Tibial artery (tissue), 4 donors: ENCODE results near the gene PDLIM7.

Experiments used
- DNase-seq, 2 donors: peaks; one replicate each; pipeline ENCODE4 v3.0.0-alpha.2; 2019
- H3K27ac ChIP-seq, 2 donors: fragments of 200-600 bp; sonication (generic) in 1 of 2; 1 replicate in 1 of 2; 2 replicates in 1 of 2; pipeline ENCODE4 v1.5.1; 2018 to 2019; ENCODE audit warnings: mild to moderate bottlenecking in 1 of 2
- H3K27me3 ChIP-seq, 2 donors: fragments of 200-600 bp; sonication (generic) in 1 of 2; one replicate each; pipeline versions ENCODE4 v1.5.1 to v1.6.0; 2016 to 2019
- H3K36me3 ChIP-seq, 3 donors: fragments of 200-600 bp; sonication (generic) in 2 of 3; one replicate each; pipeline ENCODE4 v1.5.1; 2016 to 2019; ENCODE audit warnings: mild to moderate bottlenecking in 2 of 3
- H3K4me1 ChIP-seq, 4 donors: fragments of 200-600 bp; sonication (generic) in 2 of 4; 1 replicate in 3 of 4; 2 replicates in 1 of 4; pipeline ENCODE4 v1.5.1; 2016 to 2019
- H3K4me3 ChIP-seq, 2 donors: fragments of 200-600 bp; sonication (generic) in 1 of 2; 1 replicate in 1 of 2; 2 replicates in 1 of 2; pipeline ENCODE4 v1.5.1; 2018 to 2019; ENCODE audit warnings: mild to moderate bottlenecking in 2 of 2
- H3K9me3 ChIP-seq, 3 donors: fragments of 200-600 bp; sonication (generic) in 1 of 3; one replicate each; pipeline ENCODE4 v1.5.1; 2016 to 2019
- intact Hi-C: fragments of 100-400 bp; cut with DNase I; formaldehyde crosslinking; loops from one replicate; pipeline ENCODE4 v1.15.0; 2023; ENCODE audit warnings: low total_unique reads
- TF ChIP-seq, protein P1 (sequence below), 2 experiments: fragments of 200-600 bp in 1 of 2; fragments of 450-650 bp in 1 of 2; IDR thresholded peaks; one replicate each; pipeline ENCODE4 v1.5.1; 2017 to 2019; ENCODE audit warnings: antibody characterized with exemption in 2 of 2, mild to moderate bottlenecking in 1 of 2, moderate library complexity in 1 of 2

The PDLIM7 gene

GRCh38 chr5:177484902-177485549 is 12.4 kb downstream of the PDLIM7 start:
- H3K27ac ChIP-seq = peak overlapping the region; percentile 67 to 100
- H3K36me3 ChIP-seq = peaks cover 69 to 89% (median 74%) of the 10 kb centered on the region in 3 donors

DNA sequence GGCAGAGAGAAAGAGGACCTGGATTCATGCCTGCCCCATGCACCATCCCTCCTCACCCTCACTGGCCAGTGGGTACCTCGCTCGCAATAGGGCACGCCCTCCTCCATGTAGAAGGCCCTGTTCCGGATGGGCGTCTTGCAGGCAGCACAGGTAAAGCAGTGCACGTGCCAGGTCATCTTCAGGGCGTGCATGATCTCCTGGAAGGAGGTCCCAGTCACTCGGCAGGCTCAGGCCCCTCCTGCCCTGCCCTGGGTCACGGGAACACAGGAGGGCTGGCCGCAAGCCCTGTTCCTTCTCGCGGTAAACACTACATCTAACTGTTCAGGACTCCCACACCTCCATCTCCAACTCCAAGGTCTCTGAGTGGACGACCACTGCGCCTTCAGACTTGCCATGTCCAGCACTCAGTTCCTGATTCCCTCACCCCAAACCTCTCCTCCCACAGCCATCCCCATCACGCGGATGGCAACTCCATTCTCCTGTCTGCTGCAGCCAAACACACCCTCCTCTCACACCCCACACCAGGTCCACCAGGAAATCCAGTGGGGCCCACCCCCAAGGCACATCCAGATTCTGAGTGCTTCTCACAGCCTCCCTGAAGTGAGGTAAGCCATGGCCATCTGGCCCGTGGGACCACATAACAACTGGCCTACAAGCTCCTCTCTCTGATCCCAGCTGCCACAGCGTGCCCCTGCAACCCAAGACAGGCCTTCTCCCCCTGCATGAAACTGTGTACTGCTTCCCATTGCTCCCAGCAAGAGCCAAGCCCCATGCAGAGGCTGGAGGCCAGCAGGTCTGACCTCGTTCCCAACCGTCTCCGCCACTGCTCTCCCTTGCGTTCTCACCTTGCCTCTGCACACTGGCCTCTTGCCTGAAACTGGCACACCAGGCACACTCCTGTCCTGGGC is 13.2 kb downstream of the PDLIM7 start:
- intact Hi-C loops = no loop called here
- Histone ChIP-seq H3K36me3 (peaks cover 62 to 81% (median 68%) of the 10 kb centered on the region in 3 donors), H3K4me1 (peaks cover 0 to 64% (median 42%) of the 10 kb centered on the region in 4 donors), H3K27me3 (no peaks in the 10 kb centered on the region), H3K27ac (peak overlapping the region; percentile 67 to 100), H3K9me3 (no peaks in the 10 kb centered on the region), H3K4me3 (no peak overlapping the region)
- no peak for DNase-seq
- TF ChIP-seq, protein P1, sequence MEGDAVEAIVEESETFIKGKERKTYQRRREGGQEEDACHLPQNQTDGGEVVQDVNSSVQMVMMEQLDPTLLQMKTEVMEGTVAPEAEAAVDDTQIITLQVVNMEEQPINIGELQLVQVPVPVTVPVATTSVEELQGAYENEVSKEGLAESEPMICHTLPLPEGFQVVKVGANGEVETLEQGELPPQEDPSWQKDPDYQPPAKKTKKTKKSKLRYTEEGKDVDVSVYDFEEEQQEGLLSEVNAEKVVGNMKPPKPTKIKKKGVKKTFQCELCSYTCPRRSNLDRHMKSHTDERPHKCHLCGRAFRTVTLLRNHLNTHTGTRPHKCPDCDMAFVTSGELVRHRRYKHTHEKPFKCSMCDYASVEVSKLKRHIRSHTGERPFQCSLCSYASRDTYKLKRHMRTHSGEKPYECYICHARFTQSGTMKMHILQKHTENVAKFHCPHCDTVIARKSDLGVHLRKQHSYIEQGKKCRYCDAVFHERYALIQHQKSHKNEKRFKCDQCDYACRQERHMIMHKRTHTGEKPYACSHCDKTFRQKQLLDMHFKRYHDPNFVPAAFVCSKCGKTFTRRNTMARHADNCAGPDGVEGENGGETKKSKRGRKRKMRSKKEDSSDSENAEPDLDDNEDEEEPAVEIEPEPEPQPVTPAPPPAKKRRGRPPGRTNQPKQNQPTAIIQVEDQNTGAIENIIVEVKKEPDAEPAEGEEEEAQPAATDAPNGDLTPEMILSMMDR (IDR thresholded peaks at IDR 0.05) = no peak

More at GRCh38 chr5:177484902-177485549, 12.4 kb downstream of the PDLIM7 start:
- intact Hi-C loops = no loop called here
- H3K27me3 ChIP-seq = no peaks in the 10 kb centered on the region
- DNase-seq = no peak
- peaks cover 0 to 63% (median 41%) of the 10 kb centered on the region in 4 donors for H3K4me1 ChIP-seq
- TF ChIP-seq, protein P1 (IDR thresholded peaks at IDR 0.05) = no peak
- H3K4me3 ChIP-seq = no peak overlapping the region
- no peaks in the 10 kb centered on the region for H3K9me3 ChIP-seq

- Histone ChIP-seq H3K9me3 (no peaks in the 10 kb centered on the region), H3K27me3 (no peaks in the 10 kb centered on the region), H3K4me1 (peaks cover 0 to 76% (median 51%) of the 10 kb centered on the region in 4 donors), H3K4me3 (no peak overlapping the region), H3K27ac (peak overlapping the region; percentile 67 to 100), H3K36me3 (peaks cover 51 to 69% (median 56%) of the 10 kb centered on the region in 3 donors)
- intact Hi-C loops = no loop called here
- TF ChIP-seq, protein P1 (IDR thresholded peaks at IDR 0.05) = no peak
- DNase-seq = no peak
Observed at GRCh38 chr5:177483042-177483441, 14.4 kb downstream of the PDLIM7 start.

DNA sequence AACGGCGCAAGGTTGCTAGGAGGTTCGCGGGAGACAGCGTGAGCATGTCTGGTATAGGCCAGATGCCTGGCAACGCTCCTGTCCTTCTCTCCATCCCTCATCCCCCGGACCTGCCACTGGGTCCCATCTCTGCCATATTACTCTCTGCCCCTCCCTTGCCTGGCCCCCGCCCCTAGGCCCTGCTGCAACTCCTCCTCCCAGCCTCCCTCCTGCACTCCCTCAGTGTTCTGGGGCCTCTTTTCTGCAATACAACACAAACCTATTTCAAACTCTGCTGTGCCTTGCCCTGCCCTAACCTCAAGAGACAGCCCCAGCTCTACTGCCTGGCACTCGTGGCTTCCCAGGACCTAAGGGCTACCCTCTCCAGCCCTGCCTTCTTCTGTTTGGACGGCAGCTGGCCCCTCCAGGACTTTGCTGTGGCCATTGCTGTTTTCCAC is 15.0 kb downstream of the PDLIM7 start:
- H3K27ac ChIP-seq = peak overlapping the region; percentile 67 to 100

DNA sequence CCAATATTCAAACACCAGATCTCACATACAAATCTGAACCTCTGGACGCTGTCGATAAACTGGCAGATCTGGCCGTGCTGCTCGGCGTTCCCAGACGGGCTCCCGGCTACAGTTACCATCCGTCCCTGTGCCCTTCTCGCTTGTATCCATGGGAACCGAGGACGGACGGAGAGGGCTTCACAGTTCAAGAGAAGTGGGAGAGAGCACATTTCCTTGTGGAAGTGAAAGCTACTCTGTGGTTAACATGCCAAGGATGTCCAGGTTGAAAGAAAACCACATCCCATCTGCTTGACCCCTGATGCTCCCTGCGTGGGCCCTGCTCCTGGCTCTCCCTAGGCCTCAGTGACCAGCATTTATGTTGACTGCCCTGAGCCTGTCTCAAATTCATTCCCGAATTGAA is 17.6 kb downstream of the PDLIM7 start:
- intact Hi-C loops = no loop called here

More for the DNA sequence above, 15.0 kb downstream of the PDLIM7 start:
- peaks cover 0 to 83% (median 52%) of the 10 kb centered on the region in 4 donors for H3K4me1 ChIP-seq
- no peak for DNase-seq
- peaks cover 44 to 62% (median 49%) of the 10 kb centered on the region in 3 donors for H3K36me3 ChIP-seq
- intact Hi-C loops = no loop called here
- no peaks in the 10 kb centered on the region for H3K27me3 ChIP-seq
- no peak overlapping the region for H3K4me3 ChIP-seq
- no peaks in the 10 kb centered on the region for H3K9me3 ChIP-seq
- TF ChIP-seq, protein P1 (IDR thresholded peaks at IDR 0.05) = no peak

More for the DNA sequence above, 17.6 kb downstream of the PDLIM7 start:
- Histone ChIP-seq H3K27ac (peak overlapping the region; percentile 75 to 100), H3K4me1 (peaks cover 0 to 97% (median 73%) of the 10 kb centered on the region in 4 donors), H3K27me3 (no peaks in the 10 kb centered on the region), H3K36me3 (peaks cover 25 to 36% (median 25%) of the 10 kb centered on the region in 3 donors), H3K4me3 (no peak overlapping the region), H3K9me3 (no peaks in the 10 kb centered on the region)
- peak in 1 of 2 donors; percentile 84 for DNase-seq
- TF ChIP-seq, protein P1 (IDR thresholded peaks at IDR 0.05) = no peak
